ENCODE measurements around the gene CFLAR.
"Not testable (repeated sequence)": the region's sequence is repeated elsewhere in the genome, so short reads cannot be mapped to it uniquely, and the experiment has no call there.

Gene CFLAR

DNA sequence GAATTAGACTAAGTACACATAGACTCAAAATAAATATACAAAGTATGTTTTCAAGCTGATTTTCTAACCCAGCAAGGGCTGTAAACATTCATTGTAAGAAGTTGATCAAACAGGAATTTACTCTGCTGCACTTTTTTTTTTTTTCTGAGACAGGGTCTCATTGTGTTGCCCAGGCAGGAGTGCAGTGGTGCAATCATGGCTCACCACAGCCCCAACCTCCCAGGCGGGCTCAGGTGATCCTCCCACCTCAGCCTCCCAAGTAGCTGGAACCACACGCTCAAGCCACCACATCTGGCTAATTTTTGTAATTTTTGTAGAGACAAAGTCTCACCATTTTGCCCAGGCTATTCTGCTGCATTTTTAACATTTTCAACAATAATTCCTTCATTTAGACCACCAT, 8.3 kb upstream of the CFLAR start:
- H3K36me3 ChIP-seq (ENCODE audit: insufficient read depth, low read length) = no peaks in the 10 kb centered on the region
- H3K27ac ChIP-seq (ENCODE audit: low read depth, low read length) = no peak overlapping the region
- H3K9ac ChIP-seq (ENCODE audit: low read length) = no peak overlapping the region
- no peaks in the 10 kb centered on the region for H3K4me1 ChIP-seq (ENCODE audit: insufficient read depth, low read length)
- H3K4me3 ChIP-seq (ENCODE audit: low read depth in 1 of 2, low read length in 2 of 2) = no peak overlapping the region
- no peaks in the 10 kb centered on the region for H3K9me3 ChIP-seq (ENCODE audit: low read length)
- no peaks in the 10 kb centered on the region for H3K27me3 ChIP-seq (ENCODE audit: control insufficient read depth in 1 of 2, insufficient read depth in 2 of 2, low read length in 2 of 2)

DNA sequence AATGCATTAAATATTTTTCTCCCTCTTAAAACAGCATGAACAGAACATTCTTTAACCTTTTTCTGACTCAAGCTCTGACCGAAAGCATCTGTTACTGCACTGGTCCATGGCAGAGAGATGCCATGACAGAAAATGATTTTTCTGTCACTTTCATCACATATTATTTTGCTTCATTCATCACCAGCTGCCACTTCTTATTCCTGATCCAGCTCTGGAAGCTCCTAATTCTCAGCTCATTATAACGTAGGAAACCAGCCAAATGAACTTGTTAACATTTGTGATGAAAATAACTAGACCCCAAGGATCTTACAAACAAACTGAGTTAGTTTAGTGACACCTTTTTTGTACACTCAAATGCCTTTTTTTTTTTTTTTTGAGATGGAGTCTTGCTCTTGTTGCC, 7.6 kb upstream of the CFLAR start:
- no peak overlapping the region for H3K27ac ChIP-seq (ENCODE audit: low read depth, low read length)
- no peaks in the 10 kb centered on the region for H3K4me1 ChIP-seq (ENCODE audit: insufficient read depth, low read length)
- H3K9ac ChIP-seq (ENCODE audit: low read length) = no peak overlapping the region
- H3K27me3 ChIP-seq (ENCODE audit: control insufficient read depth in 1 of 2, insufficient read depth in 2 of 2, low read length in 2 of 2) = no peaks in the 10 kb centered on the region
- no peak overlapping the region for H3K4me3 ChIP-seq (ENCODE audit: low read depth in 1 of 2, low read length in 2 of 2)
- no peaks in the 10 kb centered on the region for H3K9me3 ChIP-seq (ENCODE audit: low read length)
- no peaks in the 10 kb centered on the region for H3K36me3 ChIP-seq (ENCODE audit: insufficient read depth, low read length)

DNA sequence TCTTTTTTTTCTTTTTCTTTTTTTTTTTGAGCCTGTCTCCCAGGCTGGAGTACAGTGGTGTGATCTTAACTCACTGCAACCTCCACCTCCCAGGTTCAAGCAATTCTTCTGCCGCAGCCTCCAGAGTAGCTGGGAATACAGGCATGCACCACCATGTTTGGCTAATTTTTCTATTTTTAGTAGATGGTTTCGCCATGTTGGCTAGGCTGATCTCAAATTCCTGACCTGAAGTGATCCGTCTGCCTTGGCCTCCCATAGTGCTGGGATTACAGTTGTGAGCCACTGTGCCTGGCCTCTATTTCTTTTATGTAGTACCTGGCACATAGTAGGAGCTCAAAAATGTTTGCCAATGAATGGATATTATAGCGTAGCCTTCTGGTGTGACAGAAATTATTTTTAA, 6.8 kb upstream of the CFLAR start:
- Histone ChIP-seq H3K27me3 (ENCODE audit: control insufficient read depth in 1 of 2, insufficient read depth in 2 of 2, low read length in 2 of 2) (no peaks in the 10 kb centered on the region), H3K9ac (ENCODE audit: low read length) (no peak overlapping the region), H3K4me1 (ENCODE audit: insufficient read depth, low read length) (no peaks in the 10 kb centered on the region), H3K4me3 (ENCODE audit: low read depth in 1 of 2, low read length in 2 of 2) (no peak overlapping the region), H3K36me3 (ENCODE audit: insufficient read depth, low read length) (no peaks in the 10 kb centered on the region), H3K27ac (ENCODE audit: low read depth, low read length) (no peak overlapping the region), H3K9me3 (ENCODE audit: low read length) (no peaks in the 10 kb centered on the region)

DNA sequence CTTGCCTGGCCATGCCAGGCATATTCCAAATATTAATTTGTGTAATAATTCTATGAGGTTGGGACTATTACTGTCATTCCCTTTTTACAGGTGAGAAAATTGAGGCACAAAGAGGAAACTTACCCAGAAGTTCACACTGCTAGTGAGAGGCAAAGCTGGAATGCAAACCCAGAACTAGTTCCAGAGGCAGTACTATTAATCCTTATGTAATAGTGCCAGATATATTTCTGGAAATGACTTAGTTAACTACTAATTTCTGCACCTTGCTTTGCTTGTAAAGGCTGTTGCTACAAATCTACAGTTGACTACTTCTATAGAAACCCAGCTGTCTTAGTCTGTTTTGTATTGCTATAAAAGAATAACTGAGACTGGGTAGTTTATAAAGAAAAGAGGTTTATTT, 5.3 kb upstream of the CFLAR start:
- no peaks in the 10 kb centered on the region for H3K36me3 ChIP-seq (ENCODE audit: insufficient read depth, low read length)

DNA sequence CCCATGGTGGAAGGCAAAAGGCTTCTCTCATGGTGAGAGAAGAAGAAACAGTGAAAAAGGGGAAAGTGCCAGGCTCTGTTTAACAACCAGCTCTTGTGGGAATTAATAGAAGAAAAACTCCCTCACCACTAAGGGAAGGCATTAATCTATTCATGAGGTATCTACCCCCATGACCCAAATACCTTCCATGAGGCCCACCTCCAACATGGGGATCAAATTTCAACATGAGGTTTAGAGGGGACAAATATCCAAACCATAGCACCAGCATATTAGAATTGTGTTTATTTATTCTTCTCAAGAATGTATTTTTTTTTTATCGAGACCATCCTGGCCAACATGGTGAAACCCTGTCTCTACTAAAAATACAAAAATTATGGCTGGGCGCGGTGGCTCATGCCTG, 4.9 kb upstream of the CFLAR start:
- Histone ChIP-seq H3K36me3 (ENCODE audit: insufficient read depth, low read length) (no peaks in the 10 kb centered on the region), H3K9ac (ENCODE audit: low read length) (no peak overlapping the region), H3K9me3 (ENCODE audit: low read length) (no peaks in the 10 kb centered on the region), H3K4me3 (ENCODE audit: low read depth in 1 of 2, low read length in 2 of 2) (no peak overlapping the region), H3K4me1 (ENCODE audit: insufficient read depth, low read length) (peaks cover 6% of the 10 kb centered on the region), H3K27me3 (ENCODE audit: control insufficient read depth in 1 of 2, insufficient read depth in 2 of 2, low read length in 2 of 2) (no peaks in the 10 kb centered on the region), H3K27ac (ENCODE audit: low read depth, low read length) (no peak overlapping the region)

More for the DNA sequence above, 5.3 kb upstream of the CFLAR start:
- H3K9ac ChIP-seq (ENCODE audit: low read length) = no peak overlapping the region
- H3K4me3 ChIP-seq (ENCODE audit: low read depth in 1 of 2, low read length in 2 of 2) = no peak overlapping the region
- H3K27me3 ChIP-seq (ENCODE audit: control insufficient read depth in 1 of 2, insufficient read depth in 2 of 2, low read length in 2 of 2) = no peaks in the 10 kb centered on the region
- H3K27ac ChIP-seq (ENCODE audit: low read depth, low read length) = no peak overlapping the region
- H3K4me1 ChIP-seq (ENCODE audit: insufficient read depth, low read length) = peaks cover 6% of the 10 kb centered on the region
- H3K9me3 ChIP-seq (ENCODE audit: low read length) = no peaks in the 10 kb centered on the region

DNA sequence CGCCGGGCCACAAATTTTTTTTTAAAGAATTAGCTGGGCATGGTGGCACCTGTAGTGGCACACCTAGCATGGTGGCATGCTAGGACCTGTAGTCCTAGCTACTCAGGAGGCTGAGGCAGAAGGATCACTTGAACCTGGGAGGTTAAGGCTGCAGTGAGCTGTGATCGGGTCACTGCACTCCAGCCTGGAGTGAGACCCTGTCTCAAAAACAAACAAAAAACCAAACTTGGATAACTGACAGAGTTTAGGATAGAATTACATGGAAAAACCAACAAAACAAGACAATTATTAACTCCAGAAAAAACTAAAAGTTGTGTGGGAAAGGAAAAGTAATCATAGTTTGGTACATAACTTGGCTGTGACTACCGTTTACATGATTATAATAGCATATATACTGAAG, 1.6 kb upstream of the CFLAR start:
- peaks cover 14% of the 10 kb centered on the region for H3K4me1 ChIP-seq (ENCODE audit: insufficient read depth, low read length)
- no peaks in the 10 kb centered on the region for H3K36me3 ChIP-seq (ENCODE audit: insufficient read depth, low read length)
- no peak overlapping the region for H3K9ac ChIP-seq (ENCODE audit: low read length)
- H3K27me3 ChIP-seq (ENCODE audit: control insufficient read depth in 1 of 2, insufficient read depth in 2 of 2, low read length in 2 of 2) = no peaks in the 10 kb centered on the region
- no peak overlapping the region for H3K4me3 ChIP-seq (ENCODE audit: low read depth in 1 of 2, low read length in 2 of 2)
- H3K27ac ChIP-seq (ENCODE audit: low read depth, low read length) = no peak overlapping the region
- H3K9me3 ChIP-seq (ENCODE audit: low read length) = no peaks in the 10 kb centered on the region

DNA sequence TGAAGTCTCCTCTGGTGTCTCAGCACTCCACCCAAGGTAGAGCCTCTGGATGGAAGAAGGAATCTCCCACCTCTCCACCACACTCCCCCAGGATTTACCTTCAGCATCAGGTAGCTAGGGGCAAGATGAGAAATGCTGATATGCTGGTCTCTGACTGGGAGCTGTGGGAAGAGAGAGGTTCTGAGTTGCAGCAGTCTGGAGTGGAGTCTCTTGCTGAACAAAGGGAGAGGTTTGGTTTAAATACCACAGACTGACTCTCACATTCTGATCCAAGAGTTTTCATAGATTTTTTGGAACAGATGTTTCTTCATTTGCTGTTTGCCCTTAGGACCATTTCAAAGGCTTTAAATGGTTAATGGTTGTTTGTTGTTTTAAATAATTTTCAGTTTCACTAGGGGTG, 1.1 kb upstream of the CFLAR start:
- Histone ChIP-seq H3K9me3 (ENCODE audit: low read length) (no peaks in the 10 kb centered on the region), H3K4me3 (ENCODE audit: low read depth in 1 of 2, low read length in 2 of 2) (no peak overlapping the region), H3K27ac (ENCODE audit: low read depth, low read length) (no peak overlapping the region), H3K4me1 (ENCODE audit: insufficient read depth, low read length) (peaks cover 14% of the 10 kb centered on the region), H3K9ac (ENCODE audit: low read length) (no peak overlapping the region), H3K27me3 (ENCODE audit: control insufficient read depth in 1 of 2, insufficient read depth in 2 of 2, low read length in 2 of 2) (no peaks in the 10 kb centered on the region), H3K36me3 (ENCODE audit: insufficient read depth, low read length) (no peaks in the 10 kb centered on the region)

DNA sequence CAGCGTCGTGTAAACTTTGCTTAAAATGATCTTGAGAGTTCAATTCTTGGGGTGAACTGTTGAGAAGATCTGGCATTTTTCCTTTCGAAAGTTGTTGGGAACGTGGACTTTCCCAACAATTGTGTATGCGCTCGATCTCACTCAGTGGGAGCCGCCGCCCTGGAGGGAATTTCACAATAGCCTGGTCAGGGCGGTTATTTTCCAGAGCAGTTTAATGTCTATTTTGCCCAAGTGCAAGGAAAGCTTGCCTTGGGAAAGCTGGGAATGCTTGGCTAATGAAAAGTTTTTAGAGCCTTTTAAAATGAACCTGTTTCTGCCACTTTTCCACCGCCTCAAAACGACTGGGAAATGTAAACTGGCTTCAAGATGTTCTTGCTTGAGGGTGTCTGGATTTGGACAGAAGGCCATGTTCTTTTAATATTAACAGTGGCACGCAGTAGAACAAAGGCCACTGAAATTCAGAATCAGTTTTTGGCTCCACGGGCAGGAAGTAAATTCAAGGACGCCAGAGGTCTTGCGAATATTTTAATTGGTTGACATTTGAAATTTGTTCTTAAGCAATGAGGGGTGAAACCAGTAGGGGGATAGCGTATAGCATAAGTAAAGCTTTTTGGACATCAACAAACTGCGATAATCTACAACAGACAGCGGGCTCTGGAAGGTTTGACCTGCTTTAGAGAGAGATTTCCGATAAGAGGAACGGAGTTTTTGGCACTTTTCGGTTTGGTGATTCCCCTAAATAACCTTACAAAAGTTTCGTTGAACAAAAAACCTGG, 1.2 kb downstream of the CFLAR start:
- H3K9me3 ChIP-seq (ENCODE audit: low read length) = no peaks in the 10 kb centered on the region
- peak overlapping the region; percentile 92 for H3K27ac ChIP-seq (ENCODE audit: low read depth, low read length)
- no peaks in the 10 kb centered on the region for H3K27me3 ChIP-seq (ENCODE audit: control insufficient read depth in 1 of 2, insufficient read depth in 2 of 2, low read length in 2 of 2)
- peak overlapping the region; percentile 43 to 79 for H3K4me3 ChIP-seq (ENCODE audit: low read depth in 1 of 2, low read length in 2 of 2)
- H3K9ac ChIP-seq (ENCODE audit: low read length) = peak overlapping the region; percentile 88
- no peaks in the 10 kb centered on the region for H3K36me3 ChIP-seq (ENCODE audit: insufficient read depth, low read length)
- peaks cover 14% of the 10 kb centered on the region for H3K4me1 ChIP-seq (ENCODE audit: insufficient read depth, low read length)

DNA sequence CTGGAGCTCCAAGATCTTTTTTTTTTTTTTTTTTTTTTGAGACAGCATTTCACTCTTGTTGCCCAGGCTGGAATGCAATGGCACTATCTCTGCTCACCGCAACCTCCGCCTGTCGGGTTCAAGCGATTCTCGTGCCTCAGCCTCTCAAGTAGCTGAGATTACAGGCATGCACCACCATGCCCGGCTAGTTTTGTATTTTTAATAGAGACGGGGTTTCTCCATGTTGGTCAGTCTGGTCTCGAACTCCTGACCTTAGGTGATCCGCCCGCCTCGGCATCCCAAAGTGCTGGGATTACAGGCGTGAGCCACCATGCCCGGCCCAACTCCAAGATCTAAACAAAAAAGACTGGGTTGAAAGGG, 1.8 kb downstream of the CFLAR start:
- H3K9ac ChIP-seq (ENCODE audit: low read length) = peak overlapping the region; percentile 88
- not testable (repeated sequence) for H3K27me3 ChIP-seq (ENCODE audit: control insufficient read depth in 1 of 2, insufficient read depth in 2 of 2, low read length in 2 of 2); H3K36me3 ChIP-seq (ENCODE audit: insufficient read depth, low read length); H3K9me3 ChIP-seq (ENCODE audit: low read length)
- H3K4me3 ChIP-seq (ENCODE audit: low read depth in 1 of 2, low read length in 2 of 2) = peak overlapping the region; percentile 72 to 79
- peaks cover 17% of the 10 kb centered on the region for H3K4me1 ChIP-seq (ENCODE audit: insufficient read depth, low read length)
- H3K27ac ChIP-seq (ENCODE audit: low read depth, low read length) = peak overlapping the region; percentile 92

DNA sequence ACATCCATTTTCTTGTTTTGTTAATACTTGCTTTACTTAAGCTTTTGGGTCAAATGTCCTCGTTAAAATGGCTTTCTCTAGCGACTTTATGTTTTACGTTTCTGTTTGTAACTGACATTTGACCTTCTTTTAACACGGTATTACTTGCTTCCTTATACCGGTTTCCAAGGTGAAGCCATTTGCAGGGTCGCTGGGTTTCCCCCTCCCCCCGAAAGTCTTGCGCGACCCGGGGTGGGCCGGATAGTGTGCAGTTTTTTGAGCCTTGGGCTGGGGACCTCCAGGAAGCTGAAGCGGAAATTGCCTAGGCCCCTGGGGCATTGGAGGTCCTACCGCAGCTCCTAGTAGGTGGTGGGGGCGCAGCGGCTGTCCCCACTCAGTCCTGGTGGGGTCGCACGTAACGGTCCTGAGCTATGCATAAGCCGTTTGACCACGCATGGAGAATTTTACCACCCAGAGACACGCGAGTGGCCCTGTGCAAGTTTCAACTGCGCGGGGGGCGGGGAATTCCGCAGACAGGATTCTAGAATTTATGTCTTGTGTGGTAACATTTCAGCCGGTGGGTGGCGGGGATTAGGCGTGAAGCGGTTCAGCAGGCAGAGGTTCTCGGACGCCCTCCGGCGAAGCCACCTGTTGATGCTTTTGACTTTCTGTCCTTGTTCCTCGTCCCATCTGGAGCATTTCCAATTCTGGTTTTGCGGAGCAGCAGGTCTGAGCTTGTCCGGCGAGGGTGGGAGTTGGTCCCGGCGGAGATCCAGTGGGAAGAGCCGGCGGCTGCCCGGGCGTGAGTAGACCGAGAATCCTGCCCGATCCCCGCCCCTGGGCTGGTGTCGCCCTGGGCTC, 2.4 kb downstream of the CFLAR start:
- no peaks in the 10 kb centered on the region for H3K27me3 ChIP-seq (ENCODE audit: control insufficient read depth in 1 of 2, insufficient read depth in 2 of 2, low read length in 2 of 2)
- H3K4me1 ChIP-seq (ENCODE audit: insufficient read depth, low read length) = peaks cover 17% of the 10 kb centered on the region
- no peaks in the 10 kb centered on the region for H3K9me3 ChIP-seq (ENCODE audit: low read length)
- peak overlapping the region; percentile 88 for H3K9ac ChIP-seq (ENCODE audit: low read length)
- peak overlapping the region; percentile 92 for H3K27ac ChIP-seq (ENCODE audit: low read depth, low read length)
- H3K36me3 ChIP-seq (ENCODE audit: insufficient read depth, low read length) = no peaks in the 10 kb centered on the region
- H3K4me3 ChIP-seq (ENCODE audit: low read depth in 1 of 2, low read length in 2 of 2) = peak overlapping the region; percentile 72 to 79

DNA sequence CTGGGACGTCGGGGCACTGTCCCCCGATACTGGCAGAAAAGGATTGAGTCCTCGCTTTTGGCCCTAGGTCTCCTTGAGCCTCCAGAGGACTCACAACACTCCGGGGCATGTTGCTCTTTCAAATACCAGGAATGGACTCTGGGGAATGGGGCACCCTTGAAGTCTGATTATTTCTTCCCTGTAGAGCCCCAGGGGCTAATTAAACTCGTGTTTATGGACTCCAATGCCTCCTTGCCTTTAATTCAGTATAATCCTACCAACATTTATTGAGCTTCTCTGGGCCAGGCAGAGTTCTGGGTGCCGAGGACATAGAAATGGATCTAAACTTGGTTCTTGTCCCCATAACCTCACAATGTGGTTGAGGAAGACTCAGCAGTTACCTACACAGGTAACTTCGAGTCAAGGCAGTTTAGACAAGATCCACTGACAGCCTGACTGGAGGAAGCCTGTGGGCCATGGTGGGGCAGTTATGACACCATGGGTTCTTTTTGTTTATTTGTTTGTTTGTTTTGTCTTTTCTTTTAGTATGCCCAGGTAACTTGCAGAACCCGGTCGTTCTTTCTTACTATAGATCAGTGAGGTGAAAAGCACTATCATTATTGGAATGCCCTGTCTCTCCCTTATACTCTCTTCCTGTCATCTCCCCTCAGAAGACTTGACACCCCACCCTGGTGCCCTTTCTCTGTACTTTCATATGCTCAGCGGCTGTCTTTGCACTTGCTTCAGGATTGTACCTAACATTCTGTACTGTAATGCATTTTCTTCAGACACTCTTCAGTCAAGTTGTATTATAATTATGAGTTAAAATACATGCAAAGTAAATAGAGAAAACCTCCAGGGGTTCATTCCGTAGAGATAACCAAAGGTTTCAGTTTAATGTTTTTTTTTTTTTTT, 3.2 kb downstream of the CFLAR start:
- Histone ChIP-seq H3K4me1 (ENCODE audit: insufficient read depth, low read length) (peaks cover 23% of the 10 kb centered on the region), H3K9ac (ENCODE audit: low read length) (peak overlapping the region; percentile 88), H3K27me3 (ENCODE audit: control insufficient read depth in 1 of 2, insufficient read depth in 2 of 2, low read length in 2 of 2) (no peaks in the 10 kb centered on the region)

More for the DNA sequence above, 3.2 kb downstream of the CFLAR start:
- H3K4me3 ChIP-seq (ENCODE audit: low read depth in 1 of 2, low read length in 2 of 2) = peak overlapping the region; percentile 72 to 79
- peak overlapping the region; percentile 92 for H3K27ac ChIP-seq (ENCODE audit: low read depth, low read length)
- no peaks in the 10 kb centered on the region for H3K36me3 ChIP-seq (ENCODE audit: insufficient read depth, low read length)
- H3K9me3 ChIP-seq (ENCODE audit: low read length) = no peaks in the 10 kb centered on the region
